GM18868 (cell line): ENCODE results near the gene CBX1.
A peak's percentile ranks its signal among the peaks of the same experiment; 100 is the strongest.
"Not testable (repeated sequence)": the region's sequence is repeated elsewhere in the genome, so short reads cannot be mapped to it uniquely, and the experiment has no call there.

Experiments
- ATAC-seq: cut with Tn5 transposase; IDR thresholded peaks from one replicate; pipeline ENCODE4 v1.9.1; 2021; ENCODE audit warnings: mild to moderate bottlenecking, moderate library complexity; ENCODE audit not compliant: unreplicated experiment

The CBX1 gene

GRCh38 chr17:48123776-48124388, 22.6 kb upstream of the CBX1 start:
- no peak for ATAC-seq

- no peak for ATAC-seq
Observed at GRCh38 chr17:48123111-48123510, 21.8 kb upstream of the CBX1 start.

GRCh38 chr17:48122665-48123045, 21.4 kb upstream of the CBX1 start:
- ATAC-seq: no peak

GRCh38 chr17:48121923-48122664, 20.8 kb upstream of the CBX1 start:
- no peak for ATAC-seq

GRCh38 chr17:48113201-48113676, 12.0 kb upstream of the CBX1 start:
- peak; percentile 45 for ATAC-seq

- ATAC-seq: no peak
Observed at GRCh38 chr17:48111937-48112241, 10.6 kb upstream of the CBX1 start.

GRCh38 chr17:48110761-48111160, 9.5 kb upstream of the CBX1 start:
- no peak for ATAC-seq

- peak; percentile 73 for ATAC-seq
Observed at GRCh38 chr17:48107137-48108055, 6.1 kb upstream of the CBX1 start, which contains the start of gene SNX11. Gene SNX11 (plus strand): TSS chr17:48107766. CDS start chr17:48112044, 4,278 bp downstream.

GRCh38 chr17:48106802-48107136, 5.5 kb upstream of the CBX1 start:
- ATAC-seq: no peak

- no peak for ATAC-seq
Observed at GRCh38 chr17:48104440-48104839, 3.2 kb upstream of the CBX1 start.

- no peak for ATAC-seq
Observed at GRCh38 chr17:48102798-48103715, 1.8 kb upstream of the CBX1 start.

GRCh38 chr17:48102043-48102750, 919 bp upstream of the CBX1 start:
- ATAC-seq: no peak

- ATAC-seq: no peak
Observed at GRCh38 chr17:48100591-48101011, 677 bp downstream of the CBX1 start.

GRCh38 chr17:48100160-48100559, 1.1 kb downstream of the CBX1 start:
- no peak for ATAC-seq

GRCh38 chr17:48095611-48096010, 5.7 kb downstream of the CBX1 start:
- no peak for ATAC-seq

GRCh38 chr17:48093341-48094045, 7.8 kb downstream of the CBX1 start:
- no peak for ATAC-seq

GRCh38 chr17:48084932-48085331, 16.3 kb downstream of the CBX1 start:
- no peak for ATAC-seq

- ATAC-seq: no peak
Observed at GRCh38 chr17:48081858-48082257, 19.4 kb downstream of the CBX1 start.

- ATAC-seq: not testable (repeated sequence)
Observed at GRCh38 chr17:48077152-48077551, 24.1 kb downstream of the CBX1 start.
